Activated CD8-positive, alpha-beta memory T cell treated with anti-CD3 and anti-CD28 coated beads for 4 hours (primary cell): ENCODE data around the gene MRI1.
"Not testable (repeated sequence)": the region's sequence is repeated elsewhere in the genome, so short reads cannot be mapped to it uniquely, and the experiment has no call there.

ENCODE experiments used
- DNase-seq, 2 donors: peaks; one replicate each; pipeline ENCODE4 v3.0.0-alpha.2; 2020; ENCODE audit warnings: low read depth in 2 of 2

MRI1 gene

DNA sequence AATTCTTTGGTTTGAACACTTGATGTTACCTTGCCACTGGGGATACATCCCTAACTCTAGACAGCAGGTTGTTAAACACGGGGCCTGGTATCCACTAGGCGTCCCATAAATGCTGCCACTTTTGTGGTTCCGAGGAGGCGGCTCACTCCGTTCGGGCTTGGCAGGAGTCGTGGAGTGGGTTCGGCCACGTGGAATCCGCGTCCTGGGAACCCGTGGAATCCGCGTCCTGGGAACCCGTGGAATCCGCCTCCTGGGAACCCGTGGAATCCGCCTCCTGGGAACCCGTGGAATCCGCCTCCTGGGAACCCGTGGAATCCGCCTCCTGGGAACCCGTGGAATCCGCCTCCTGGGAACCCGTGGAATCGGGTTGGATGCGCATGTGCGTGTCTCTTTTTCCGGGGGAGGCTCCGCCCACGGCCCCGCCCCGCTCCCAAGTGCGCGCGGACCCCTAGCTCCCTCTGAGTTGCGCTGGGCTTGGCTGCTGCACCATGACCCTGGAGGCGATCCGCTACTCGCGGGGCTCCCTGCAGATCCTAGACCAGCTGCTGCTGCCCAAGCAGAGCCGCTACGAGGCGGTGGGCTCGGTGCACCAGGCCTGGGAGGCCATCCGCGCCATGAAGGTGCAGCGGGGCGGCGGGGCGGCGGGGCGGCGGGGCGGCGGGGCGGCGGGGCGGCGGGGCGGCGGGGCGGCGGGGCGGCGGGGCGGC, at the start of gene MRI1:
TSS of gene MRI1 (plus strand) at position 422 of the 707 bp plus-strand sequence. CDS start at position 489, 67 bp downstream.
- peak; percentile 29 to 53 for DNase-seq

- DNase-seq, result no peak
Measured at GRCh38 chr19:13717194-13717643, 47.1 kb upstream of the MRI1 start.

- no peak for DNase-seq
Measured at GRCh38 chr19:13718733-13719132, 45.6 kb upstream of the MRI1 start.

GRCh38 chr19:13722146-13722545, 42.2 kb upstream of the MRI1 start:
- no peak for DNase-seq

- DNase-seq, result no peak
Measured at GRCh38 chr19:13723206-13723605, 41.1 kb upstream of the MRI1 start.

- DNase-seq, result no peak
Measured at GRCh38 chr19:13726323-13726722, 38.0 kb upstream of the MRI1 start.

DNA sequence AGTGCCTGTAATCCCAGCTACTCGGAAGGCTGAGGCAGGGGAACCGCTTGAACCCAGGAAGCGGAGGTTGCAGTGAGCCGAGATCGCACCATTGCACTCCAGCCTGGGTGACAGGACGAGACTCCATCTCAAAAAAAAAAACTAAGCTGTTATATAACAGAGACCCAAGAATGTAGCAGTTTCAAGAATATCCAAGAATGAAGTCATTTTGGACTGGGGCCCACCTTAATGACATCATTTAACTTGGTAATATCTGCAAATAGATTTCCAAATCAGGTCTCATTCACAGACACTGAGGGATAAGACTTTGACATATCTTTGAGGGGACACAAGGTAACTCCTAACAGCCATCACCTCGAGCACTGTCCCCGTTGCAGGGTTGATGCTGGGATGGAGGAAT, 36.5 kb upstream of the MRI1 start:
- DNase-seq, result no peak

- DNase-seq, result no peak
Measured at GRCh38 chr19:13729859-13730258, 34.5 kb upstream of the MRI1 start.

GRCh38 chr19:13731147-13731964, 33.0 kb upstream of the MRI1 start:
- peak; percentile 80 to 88 for DNase-seq

GRCh38 chr19:13732337-13732736, 32.0 kb upstream of the MRI1 start:
- DNase-seq, result no peak

- DNase-seq, result no peak
Measured at GRCh38 chr19:13734751-13735150, 29.6 kb upstream of the MRI1 start.

DNA sequence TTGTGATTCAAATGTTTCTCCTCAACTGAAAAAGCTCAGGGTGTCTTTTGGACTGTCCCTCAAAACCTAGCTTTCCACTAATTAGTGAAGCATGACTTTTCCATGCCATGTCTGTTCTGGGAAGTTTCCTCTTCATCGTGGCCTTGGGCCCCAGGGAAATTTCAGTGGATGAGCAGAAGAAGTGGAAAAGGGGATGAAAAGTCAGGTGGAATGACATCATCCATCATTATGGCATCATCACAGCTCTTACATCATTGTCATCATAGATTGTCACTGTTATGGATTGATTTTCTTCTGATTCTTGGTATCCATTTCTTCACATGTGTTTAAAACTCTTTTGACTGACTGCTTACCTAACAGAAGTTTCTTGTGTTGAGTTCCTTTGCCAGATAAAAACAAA, 26.2 kb upstream of the MRI1 start:
- no peak for DNase-seq

DNA sequence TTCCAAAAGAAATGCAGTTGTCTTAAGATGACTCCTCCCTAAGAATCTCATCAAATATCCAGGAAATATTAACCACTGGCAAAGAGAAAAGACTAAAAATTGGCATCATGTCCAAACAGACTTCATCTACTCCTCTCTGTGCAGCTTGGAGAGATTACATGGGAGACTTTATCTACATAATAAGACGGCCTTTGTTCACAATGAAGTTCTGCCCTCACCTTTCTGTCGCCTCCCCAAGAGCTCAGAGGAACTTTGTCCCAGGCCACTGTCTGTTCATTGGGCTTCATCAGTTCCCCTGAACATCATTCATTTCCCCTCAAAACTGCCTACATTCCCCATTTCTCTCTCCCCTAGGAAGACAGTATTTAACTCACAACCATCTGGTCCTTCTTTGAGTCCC, 22.4 kb upstream of the MRI1 start:
- no peak for DNase-seq

DNA sequence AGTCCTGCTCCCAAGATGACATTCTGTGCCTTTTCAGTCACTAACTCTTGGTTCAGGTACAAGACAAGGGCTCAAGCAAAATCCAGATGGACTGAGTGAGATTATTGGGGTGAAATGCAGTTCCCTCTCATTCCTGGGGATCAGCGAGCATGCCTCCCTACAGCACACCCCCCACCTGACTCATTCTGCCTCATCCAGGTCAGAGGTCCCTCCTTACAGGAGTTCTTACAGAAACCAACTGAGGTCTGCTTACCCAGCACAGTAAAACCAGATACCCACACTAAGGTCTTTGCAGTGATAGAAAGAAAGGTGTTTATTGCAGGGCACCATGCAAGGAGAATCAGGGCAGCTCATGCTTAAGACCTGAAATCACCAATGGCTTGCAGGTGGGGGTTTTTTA, 21.6 kb upstream of the MRI1 start:
- DNase-seq, result no peak

DNA sequence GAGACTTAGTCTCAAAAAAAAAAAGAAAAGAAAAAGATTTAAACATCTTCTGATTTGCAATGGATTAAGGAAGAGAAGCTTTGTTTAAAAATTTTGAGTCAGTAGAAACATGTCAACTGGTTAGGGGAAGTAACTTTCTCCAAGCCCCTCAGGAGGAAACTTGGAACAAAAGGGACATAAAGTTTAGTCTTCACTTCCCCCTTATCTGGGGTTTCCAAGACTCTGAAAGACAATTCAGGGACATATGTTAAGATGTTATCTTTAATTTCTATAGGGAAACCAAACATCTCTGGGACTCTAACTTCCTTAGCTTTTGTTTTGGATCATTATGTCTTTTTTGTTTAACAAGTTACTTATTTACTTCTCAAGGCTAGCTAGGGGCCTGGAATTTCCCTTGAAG, 20.1 kb upstream of the MRI1 start:
- no peak for DNase-seq

DNA sequence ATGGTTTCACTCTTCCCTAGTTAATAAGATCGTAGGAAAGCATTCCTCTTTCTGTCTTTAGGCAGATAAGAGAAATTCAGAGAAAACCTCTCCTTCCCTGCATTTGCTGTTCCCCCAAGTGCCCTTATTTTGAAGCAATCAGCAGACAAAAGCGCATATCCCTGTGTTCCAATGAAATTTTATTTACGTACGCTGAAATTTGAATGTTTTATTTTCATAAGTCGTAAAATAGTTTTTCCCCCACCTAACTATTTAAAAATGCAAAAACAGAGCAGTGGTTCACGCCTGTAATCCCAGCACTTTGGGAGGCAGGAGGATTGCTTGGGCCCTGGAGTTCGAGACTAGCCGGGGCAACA, 17.2 kb upstream of the MRI1 start:
- no peak for DNase-seq

- DNase-seq, result no peak
Measured at GRCh38 chr19:13748169-13748828, 16.0 kb upstream of the MRI1 start.

DNA sequence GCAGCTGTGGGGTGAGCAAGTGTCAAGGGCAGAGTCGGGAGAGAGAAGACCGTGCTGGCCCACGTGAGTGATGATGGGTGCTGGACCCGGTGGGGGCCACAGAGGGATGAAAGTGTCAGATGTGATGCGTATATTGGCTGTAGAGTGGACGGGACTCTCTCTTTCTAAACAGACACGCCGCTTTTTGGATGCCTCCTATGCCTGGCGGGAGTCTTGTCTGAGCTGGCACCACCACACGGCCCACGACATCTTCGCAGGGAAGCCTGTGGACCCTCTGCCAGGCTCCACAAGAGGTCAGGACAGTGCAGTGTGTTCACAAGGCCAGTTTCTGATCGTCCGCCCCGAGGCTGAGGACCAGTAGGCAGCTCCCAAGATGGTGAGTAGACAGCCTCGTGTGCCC, 12.9 kb upstream of the MRI1 start:
- DNase-seq, result no peak

DNA sequence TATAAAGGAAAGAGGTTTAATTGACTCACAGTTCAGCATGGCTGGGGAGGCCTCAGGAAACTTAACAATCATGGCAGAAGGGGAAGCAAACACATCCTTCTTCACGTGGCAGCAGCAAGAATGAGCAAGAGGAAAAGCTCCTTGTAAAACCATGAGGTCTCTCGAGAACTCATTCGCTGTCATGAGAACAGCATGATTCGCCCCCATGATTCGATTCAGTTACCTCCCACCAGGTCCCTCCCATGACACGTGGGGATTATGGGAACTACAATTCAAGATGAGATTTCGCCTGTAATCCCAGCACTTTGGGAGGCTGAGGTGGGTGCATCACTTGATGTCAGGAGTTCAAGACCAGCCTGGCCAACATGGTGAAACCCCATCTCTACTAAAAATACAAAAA, 10.7 kb upstream of the MRI1 start:
- not testable (repeated sequence) for DNase-seq

- no peak for DNase-seq
Measured at GRCh38 chr19:13756210-13756609, 8.1 kb upstream of the MRI1 start.

- DNase-seq, result no peak
Measured at GRCh38 chr19:13757805-13758772, 6.2 kb upstream of the MRI1 start.

GRCh38 chr19:13758795-13759194, 5.5 kb upstream of the MRI1 start:
- no peak for DNase-seq
